Omental fat pad (tissue), 4 donors: Measurements from ENCODE around the gene BIRC7. TPM values are rescaled to one million over a fixed set of nuclear protein-coding genes. Genes with fewer than 3 reads are reported as not detected.

Source experiments
- ATAC-seq: fragments of 150-250 bp; one replicate; pipeline ENCODE4 v1.9.1; 2016; ENCODE audit warnings: mild to moderate bottlenecking, moderate library complexity; ENCODE audit not compliant: low FRiP score
- DNase-seq: peaks from one replicate; pipeline ENCODE4 v3.0.0-alpha.2; 2019; ENCODE audit warnings: low spot score
- CTCF ChIP-seq, 3 donors: fragments of 450-650 bp; IDR thresholded peaks; one replicate each; pipeline ENCODE4 v1.5.1; 2016 to 2017; ENCODE audit warnings: antibody characterized with exemption in 3 of 3, mild to moderate bottlenecking in 3 of 3, moderate library complexity in 2 of 3
- total RNA-seq, 4 donors: library from RNA; depleted of rRNA; stranded (reverse); fragments of >200 nt; gene quantifications; one replicate each; pipeline ENCODE4 v1.1.0, GENCODE V29; 2016

The BIRC7 gene
- total RNA-seq, 4 donors from 2014 or later, result 0.48 to 3.0 TPM; not detected in 2

GRCh38 chr20:63216041-63216848, 19.5 kb upstream of the BIRC7 start, which contains the start of gene YTHDF1:
TSS of gene YTHDF1 (minus strand) at chr20:63216131. CDS start at chr20:63215892, 239 bp downstream.
- ATAC-seq (peak; percentile 95), DNase-seq (peak; percentile 78)
- no peak for TF ChIP-seq CTCF (IDR thresholded peaks at IDR 0.05)

GRCh38 chr20:63216849-63217471, 18.7 kb upstream of the BIRC7 start:
- ATAC-seq, result no peak
- no peak for TF ChIP-seq CTCF (IDR thresholded peaks at IDR 0.05)
- DNase-seq, result no peak

- ATAC-seq, result no peak
- no peak for DNase-seq
- TF ChIP-seq CTCF (IDR thresholded peaks at IDR 0.05), result no peak
These were observed 18.0 kb upstream of the BIRC7 start for GRCh38 chr20:63217706-63218105.

GRCh38 chr20:63218701-63219446, 16.8 kb upstream of the BIRC7 start:
- ATAC-seq, result no peak
- TF ChIP-seq CTCF (IDR thresholded peaks at IDR 0.05), result no peak
- DNase-seq, result no peak

GRCh38 chr20:63219447-63219821, 16.3 kb upstream of the BIRC7 start:
- no peak for TF ChIP-seq CTCF (IDR thresholded peaks at IDR 0.05)
- no peak for DNase-seq
- no peak for ATAC-seq

- no peak for TF ChIP-seq CTCF (IDR thresholded peaks at IDR 0.05)
- DNase-seq (no peak), ATAC-seq (no peak)
These were observed 15.7 kb upstream of the BIRC7 start for GRCh38 chr20:63219866-63220521.
